GM23338 (cell line): Measurements from ENCODE around the gene POTED. TPM values are rescaled to one million over a fixed set of nuclear protein-coding genes. Genes with fewer than 3 reads are reported as not detected.
"Not testable (repeated sequence)": the region's sequence is repeated elsewhere in the genome, so short reads cannot be mapped to it uniquely, and the experiment has no call there.

ENCODE experiments used
- ATAC-seq: fragments of 200-7000 bp; cut with Tn5 transposase; 3 replicates; pipeline ENCODE4 v1.9.1; 2020
- DNase-seq: peaks from one replicate; pipeline ENCODE4 v3.0.0-alpha.2; 2015; ENCODE audit warnings: low spot score
- H2AFZ ChIP-seq: fragments of 200-600 bp; sonication (generic); 2 replicates; pipeline ENCODE4 v1.8.0; 2016; ENCODE audit warnings: antibody characterized with exemption, mild to moderate bottlenecking, moderate library complexity
- H3F3A ChIP-seq: fragments of 200-600 bp; sonication (generic); replicated peaks from 2 replicates; pipeline ENCODE4 v1.8.0; 2017; ENCODE audit warnings: antibody characterized with exemption, mixed run types, low read depth
- H3K27ac ChIP-seq: fragments of 200-600 bp; sonication (generic); 2 replicates; pipeline ENCODE4 v1.6.1; 2016; ENCODE audit warnings: low read depth
- H3K27me3 ChIP-seq: fragments of 200-600 bp; sonication (generic); 2 replicates; pipeline ENCODE4 v1.8.0; 2016; ENCODE audit warnings: mild to moderate bottlenecking, mixed run types, moderate library complexity; ENCODE audit not compliant: insufficient read depth
- H3K36me3 ChIP-seq: fragments of 200-600 bp; sonication (generic); 2 replicates; pipeline ENCODE4 v1.8.0; 2016; ENCODE audit warnings: mild to moderate bottlenecking; ENCODE audit not compliant: insufficient read depth
- H3K4me1 ChIP-seq: fragments of 200-600 bp; sonication (generic); 2 replicates; pipeline ENCODE4 v1.8.0; 2016; ENCODE audit warnings: mild to moderate bottlenecking, moderate library complexity; ENCODE audit not compliant: insufficient read depth
- H3K4me2 ChIP-seq: fragments of 200-600 bp; sonication (generic); 2 replicates; pipeline ENCODE4 v1.7.1; 2017; ENCODE audit warnings: mixed run types
- H3K4me3 ChIP-seq: fragments of 200-600 bp; sonication (generic); 2 replicates; pipeline ENCODE4 v1.6.1; 2016; ENCODE audit warnings: mixed run types
- H3K79me2 ChIP-seq: fragments of 200-600 bp; sonication (generic); replicated peaks from 2 replicates; pipeline ENCODE4 v1.8.0; 2017; ENCODE audit warnings: mild to moderate bottlenecking; ENCODE audit not compliant: insufficient read depth
- H3K9me2 ChIP-seq: fragments of 200-600 bp; sonication (generic); 2 replicates; pipeline ENCODE4 v1.8.0; 2017; ENCODE audit not compliant: insufficient read depth
- H4K20me1 ChIP-seq: fragments of 200-600 bp; sonication (generic); replicated peaks from 2 replicates; pipeline ENCODE4 v1.8.0; 2017; ENCODE audit warnings: mild to moderate bottlenecking; ENCODE audit not compliant: insufficient read depth
- H3K27ac Mint-ChIP-seq: 2 replicates; pipeline ENCODE4 v1.8.0; 2020; ENCODE audit warnings: inconsistent platforms, mild to moderate bottlenecking, moderate library complexity, mixed read lengths
- H3K27me3 Mint-ChIP-seq: 3 replicates; pipeline ENCODE4 v1.8.0; 2022; ENCODE audit warnings: low read depth, mild to moderate bottlenecking, moderate library complexity, mixed read lengths, inconsistent platforms; ENCODE audit not compliant: insufficient read depth, poor library complexity
- H3K36me3 Mint-ChIP-seq: 3 replicates; pipeline ENCODE4 v1.8.0; 2021; ENCODE audit warnings: low read depth, mild to moderate bottlenecking, inconsistent platforms, moderate library complexity, mixed read lengths
- H3K4me1 Mint-ChIP-seq: 3 replicates; pipeline ENCODE4 v1.8.0; 2020; ENCODE audit warnings: mild to moderate bottlenecking, inconsistent platforms, mixed read lengths
- H3K4me3 Mint-ChIP-seq: 3 replicates; pipeline ENCODE4 v1.8.0; 2021; ENCODE audit warnings: moderate library complexity, mild to moderate bottlenecking, inconsistent platforms, mixed read lengths
- H3K9me3 Mint-ChIP-seq: 3 replicates; pipeline ENCODE4 v1.8.0; 2020; ENCODE audit warnings: moderate library complexity, mild to moderate bottlenecking, inconsistent platforms, mixed read lengths
- long read RNA-seq: library from polyadenylated mRNA; unstranded; transcript quantifications from one replicate; pipeline ENCODE4 v2.0.0, GENCODE V29; 2020; ENCODE audit not compliant: unreplicated experiment
- microRNA-seq: library from miRNA; unstranded; fragments of <30 nt; microRNA quantifications from one replicate; pipeline ENCODE4, GENCODE V29; 2017
- polyA plus RNA-seq: library from polyadenylated mRNA; unstranded; fragments of >200 nt; fragmentation: Nextera tagmentation; extraction: Ambion mirVana; gene quantifications from 2 replicates; pipeline ENCODE4 v1.2.1, GENCODE V29; 2016
- small RNA-seq: library from RNA; depleted of rRNA; stranded (forward); fragments of <200 nt; gene quantifications from one replicate; pipeline ENCODE3, GENCODE V24; 2014; ENCODE audit warnings: low replicate concordance
- total RNA-seq: library from RNA; depleted of rRNA; stranded (reverse); fragments of >200 nt; shearing (Covaris generic); gene quantifications from 2 replicates; pipeline ENCODE4 v1.2.3, GENCODE V29; 2014; rRNA removed

POTED gene
- total RNA-seq (not detected in 2 replicates), polyA plus RNA-seq (not detected in 2 replicates)
- long read RNA-seq = 0 reads

- H3K27ac Mint-ChIP-seq, H3K27me3 Mint-ChIP-seq, H3K4me3 Mint-ChIP-seq, H2AFZ ChIP-seq, H3K27ac ChIP-seq, H3K4me3 ChIP-seq, H3F3A ChIP-seq, H3K4me1 Mint-ChIP-seq, H3K4me2 ChIP-seq, H3K36me3 ChIP-seq, H3K9me2 ChIP-seq, ATAC-seq, H4K20me1 ChIP-seq, H3K79me2 ChIP-seq, H3K36me3 Mint-ChIP-seq, H3K27me3 ChIP-seq, DNase-seq, H3K4me1 ChIP-seq: not testable (repeated sequence)
- H3K9me3 Mint-ChIP-seq = peaks cover 11% of the 10 kb centered on the region; the same call in 2 of the 3 replicates
Observed at GRCh38 chr21:13609477-13609876, at the start of gene POTED. Gene POTED, plus strand, starts transcription at chr21:13609777. Its CDS starts 452 bp downstream, at chr21:13610229.

DNA sequence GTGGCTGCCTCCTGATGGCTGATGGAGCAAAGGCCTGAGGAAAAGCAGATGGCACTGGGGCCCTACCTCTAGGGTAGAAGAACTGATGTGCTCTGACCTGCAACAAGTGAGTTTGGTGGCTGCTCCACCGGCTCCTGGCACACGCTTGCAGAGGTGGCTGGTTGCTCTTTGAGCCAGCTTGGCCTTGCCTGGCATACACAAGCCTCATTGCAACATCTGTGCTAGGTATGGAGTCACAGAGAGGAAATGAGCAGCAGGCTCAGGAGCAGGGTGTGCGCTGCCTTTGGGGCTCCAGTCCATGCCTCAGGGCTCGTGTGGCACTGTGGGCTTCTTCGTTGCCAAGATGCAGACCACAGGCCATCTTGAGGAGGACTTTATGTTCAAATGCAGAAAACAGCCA is 40.5 kb downstream of the POTED start:
- not testable (repeated sequence) for H3K4me3 Mint-ChIP-seq, H3K4me2 ChIP-seq, H2AFZ ChIP-seq, H3F3A ChIP-seq, H3K27me3 ChIP-seq, H3K27ac ChIP-seq, H3K4me3 ChIP-seq, H3K27ac Mint-ChIP-seq, H3K36me3 Mint-ChIP-seq, H3K4me1 ChIP-seq, DNase-seq, H3K36me3 ChIP-seq, H3K79me2 ChIP-seq, ATAC-seq, H3K27me3 Mint-ChIP-seq, H3K9me2 ChIP-seq, H3K4me1 Mint-ChIP-seq, H4K20me1 ChIP-seq
- peaks cover 22% of the 10 kb centered on the region for H3K9me3 Mint-ChIP-seq

GRCh38 chr21:13651746-13652145 is 42.2 kb downstream of the POTED start:
- H3K4me1 ChIP-seq, H2AFZ ChIP-seq, H3K4me3 ChIP-seq, ATAC-seq, H3K36me3 ChIP-seq, H4K20me1 ChIP-seq, H3K27ac ChIP-seq, H3K27me3 ChIP-seq, H3K4me3 Mint-ChIP-seq, H3K79me2 ChIP-seq, H3F3A ChIP-seq, H3K36me3 Mint-ChIP-seq, DNase-seq, H3K27me3 Mint-ChIP-seq, H3K4me1 Mint-ChIP-seq, H3K4me2 ChIP-seq, H3K27ac Mint-ChIP-seq, H3K9me2 ChIP-seq: not testable (repeated sequence)
- peaks cover 22% of the 10 kb centered on the region for H3K9me3 Mint-ChIP-seq

Small RNAs within 50 kb of the gene (microRNA-seq; reads per million reads assigned to microRNA genes)
- not detected for gene MIR3118-1

Small RNAs within 50 kb of the gene (small RNA-seq; reads per million reads assigned to genes)
- gene AL050303.3 = not detected
- gene MIR3118-1 = not detected
- gene RNU6-286P = not detected
